Rectal smooth muscle tissue (tissue), 1 donor: ENCODE data around the gene OR51A7.
"Not testable (repeated sequence)": the region's sequence is repeated elsewhere in the genome, so short reads cannot be mapped to it uniquely, and the experiment has no call there.

Source experiments
- H3K27ac ChIP-seq: one replicate; pipeline ENCODE4 v1.7.0; 2013; ENCODE audit warnings: low read depth, low read length, inconsistent platforms
- H3K27me3 ChIP-seq: one replicate; pipeline ENCODE4 v1.7.0; 2013; ENCODE audit warnings: low read length; ENCODE audit not compliant: control insufficient read depth, insufficient read depth
- H3K36me3 ChIP-seq: one replicate; pipeline ENCODE4 v1.7.0; 2013; ENCODE audit warnings: low read length; ENCODE audit not compliant: control insufficient read depth, insufficient read depth
- H3K4me1 ChIP-seq: one replicate; pipeline ENCODE4 v1.7.0; 2013; ENCODE audit warnings: low read length; ENCODE audit not compliant: control insufficient read depth, insufficient read depth
- H3K4me3 ChIP-seq: one replicate; pipeline ENCODE4 v1.7.0; 2013; ENCODE audit warnings: low read length
- H3K9ac ChIP-seq: one replicate; pipeline ENCODE4 v1.7.0; 2013; ENCODE audit warnings: low read length

Gene OR51A7

GRCh38 chr11:4891996-4892640, 11.5 kb upstream of the OR51A7 start:
- H3K9ac ChIP-seq, result no peak overlapping the region
- H3K4me3 ChIP-seq, result no peak overlapping the region
- H3K27ac ChIP-seq, result no peak overlapping the region
- H3K4me1 ChIP-seq, result no peaks in the 10 kb centered on the region
- no peaks in the 10 kb centered on the region for H3K36me3 ChIP-seq
- H3K27me3 ChIP-seq, result no peaks in the 10 kb centered on the region

DNA sequence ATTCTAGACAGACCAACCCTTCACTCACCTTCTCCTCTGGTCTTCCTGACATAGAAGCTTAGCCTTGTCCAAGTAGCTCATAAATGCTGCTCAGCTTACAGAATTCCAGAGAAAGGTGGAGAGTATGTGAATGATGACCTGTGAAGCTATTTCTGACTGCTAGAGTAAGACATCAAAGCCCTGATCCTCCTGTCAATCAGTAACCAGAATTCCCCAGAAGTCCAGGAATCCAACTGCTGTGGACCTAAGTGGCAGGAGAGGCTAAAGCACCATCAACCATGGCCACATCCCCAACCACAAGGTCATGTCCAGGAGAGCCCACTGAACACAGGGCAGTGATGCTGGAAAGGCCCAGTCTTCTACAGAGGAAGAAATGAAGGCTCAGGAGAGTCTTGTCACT, 13.0 kb downstream of the OR51A7 start:
- H3K27me3 ChIP-seq, result no peaks in the 10 kb centered on the region
- H3K9ac ChIP-seq, result no peak overlapping the region
- H3K4me1 ChIP-seq, result no peaks in the 10 kb centered on the region
- no peak overlapping the region for H3K4me3 ChIP-seq
- H3K27ac ChIP-seq, result no peak overlapping the region
- H3K36me3 ChIP-seq, result no peaks in the 10 kb centered on the region

DNA sequence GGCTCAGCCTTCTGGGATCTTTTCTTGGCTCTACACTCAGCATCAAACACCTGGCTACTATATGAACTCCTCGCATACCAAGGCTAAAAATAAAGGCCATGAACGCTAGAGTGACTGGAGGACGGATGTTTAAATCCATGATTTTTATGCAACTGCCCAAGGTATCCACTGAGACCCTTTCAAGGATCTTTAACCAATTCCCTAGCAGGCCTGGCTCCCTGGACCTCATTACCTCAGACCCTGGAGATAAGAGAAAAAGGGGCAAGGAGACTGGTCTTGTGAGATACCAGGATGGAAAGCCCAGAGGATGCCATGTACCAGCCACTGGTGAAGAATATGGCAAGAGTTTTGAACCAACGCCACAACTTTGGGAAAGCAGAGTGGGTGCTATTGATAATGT, 15.7 kb downstream of the OR51A7 start, which contains the start of gene OR51G2:
TSS of gene OR51G2 (minus strand) at position 101 of the 400 bp plus-strand sequence. CDS start 3,687 bp downstream, outside the sequence.
- Histone ChIP-seq H3K4me1 (no peaks in the 10 kb centered on the region), H3K27ac (no peak within 1 kb of the TSS), H3K27me3 (no peaks in the 10 kb centered on the region), H3K9ac (no peak within 1 kb of the TSS), H3K36me3 (no peaks in the 10 kb centered on the region), H3K4me3 (no peak within 1 kb of the TSS)

- Histone ChIP-seq H3K9ac (no peak overlapping the region), H3K27me3 (no peaks in the 10 kb centered on the region), H3K4me3 (no peak overlapping the region), H3K4me1 (no peaks in the 10 kb centered on the region), H3K27ac (no peak overlapping the region), H3K36me3 (no peaks in the 10 kb centered on the region)
These were observed 18.2 kb downstream of the OR51A7 start for GRCh38 chr11:4921796-4922195.

GRCh38 chr11:4922304-4922703, 18.7 kb downstream of the OR51A7 start:
- H3K27me3 ChIP-seq, result no peaks in the 10 kb centered on the region
- no peaks in the 10 kb centered on the region for H3K36me3 ChIP-seq
- H3K27ac ChIP-seq, result no peak overlapping the region
- no peak overlapping the region for H3K4me3 ChIP-seq
- H3K4me1 ChIP-seq, result no peaks in the 10 kb centered on the region
- no peak overlapping the region for H3K9ac ChIP-seq

- H3K27ac ChIP-seq, result no peak within 1 kb of the TSS
- no peak within 1 kb of the TSS for H3K4me3 ChIP-seq
- H3K9ac ChIP-seq, result no peak within 1 kb of the TSS
- no peaks in the 10 kb centered on the region for H3K27me3 ChIP-seq
- no peaks in the 10 kb centered on the region for H3K4me1 ChIP-seq
- no peaks in the 10 kb centered on the region for H3K36me3 ChIP-seq
These were observed 20.7 kb downstream of the OR51A7 start, which contains the start of gene OR51G1 for GRCh38 chr11:4924239-4924638. Gene OR51G1, minus strand, starts transcription at chr11:4924339. Its CDS starts 0 bp downstream, at chr11:4924339.

DNA sequence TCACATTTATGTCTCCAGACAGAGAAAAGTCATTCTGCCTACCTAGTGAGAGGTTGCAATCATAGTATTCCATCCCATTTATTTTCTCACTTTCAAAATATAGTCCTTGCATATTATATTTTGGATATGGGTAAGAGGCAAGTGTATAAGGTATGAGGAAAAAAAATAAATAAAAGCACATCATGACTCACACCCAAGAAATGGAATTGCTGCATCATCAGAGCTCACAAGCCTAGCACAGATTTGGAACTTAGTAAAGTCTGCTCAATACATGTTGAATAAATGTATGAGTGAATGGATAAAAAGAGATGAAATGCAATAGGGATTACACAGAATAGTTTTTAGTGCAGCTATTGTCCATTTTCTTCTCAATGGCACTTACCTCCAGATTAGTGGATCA, 23.0 kb downstream of the OR51A7 start:
- Histone ChIP-seq H3K4me1 (no peaks in the 10 kb centered on the region), H3K36me3 (no peaks in the 10 kb centered on the region), H3K27me3 (no peaks in the 10 kb centered on the region), H3K9ac (no peak overlapping the region), H3K27ac (no peak overlapping the region), H3K4me3 (no peak overlapping the region)

- Histone ChIP-seq H3K36me3 (no peaks in the 10 kb centered on the region), H3K27ac (no peak overlapping the region), H3K27me3 (no peaks in the 10 kb centered on the region)
These were observed 29.2 kb downstream of the OR51A7 start for GRCh38 chr11:4932751-4933150.

DNA sequence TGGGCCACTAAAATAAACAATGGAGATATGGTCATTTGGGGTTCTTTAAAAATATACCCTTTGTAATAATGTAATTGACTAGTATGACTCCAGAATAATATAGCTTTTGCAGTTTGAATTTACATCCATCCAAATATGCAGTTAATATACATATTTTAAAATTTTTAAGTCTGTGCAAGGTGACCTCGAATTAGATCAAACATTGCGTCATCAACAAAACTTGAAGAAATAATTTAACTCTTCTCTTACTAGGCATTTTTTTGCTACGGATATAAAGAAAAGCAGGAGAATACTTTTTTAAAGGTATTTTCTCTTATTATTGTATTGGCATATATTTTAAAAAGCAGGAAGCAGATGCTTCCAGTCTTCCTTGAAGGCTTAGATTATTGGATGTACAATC, 33.2 kb downstream of the OR51A7 start:
- no peaks in the 10 kb centered on the region for H3K27me3 ChIP-seq
- no peak overlapping the region for H3K27ac ChIP-seq
- no peaks in the 10 kb centered on the region for H3K36me3 ChIP-seq
- no peak overlapping the region for H3K9ac ChIP-seq
- H3K4me1 ChIP-seq, result no peaks in the 10 kb centered on the region
- H3K4me3 ChIP-seq, result no peak overlapping the region

More at GRCh38 chr11:4932751-4933150, 29.2 kb downstream of the OR51A7 start:
- Histone ChIP-seq H3K4me1 (no peaks in the 10 kb centered on the region), H3K4me3 (no peak overlapping the region), H3K9ac (no peak overlapping the region)

DNA sequence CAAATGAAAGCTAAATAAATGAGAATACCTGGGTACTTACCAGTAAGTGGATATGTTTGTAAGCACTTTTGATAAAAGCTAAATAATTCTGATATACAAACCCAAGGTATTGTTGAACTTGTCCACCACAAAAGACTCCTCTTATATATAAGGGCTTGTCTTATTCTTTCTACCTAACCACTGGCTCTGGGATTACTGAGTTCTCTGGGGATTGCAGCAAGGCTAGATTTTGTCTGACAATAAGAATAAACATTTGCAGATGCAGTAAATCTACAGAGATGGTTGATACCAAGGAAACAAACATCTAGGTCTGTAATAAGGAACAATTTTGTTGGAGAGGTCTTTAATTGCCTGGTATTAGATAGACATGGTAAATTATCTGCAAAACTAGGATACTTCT, 43.9 kb downstream of the OR51A7 start, which contains the start of gene OR51A4:
TSS of gene OR51A4 (minus strand) at position 101 of the 400 bp plus-strand sequence. CDS start 505 bp downstream, outside the sequence.
- Histone ChIP-seq H3K27ac (no peak within 1 kb of the TSS), H3K36me3 (no peaks in the 10 kb centered on the region), H3K4me3 (no peak within 1 kb of the TSS)

DNA sequence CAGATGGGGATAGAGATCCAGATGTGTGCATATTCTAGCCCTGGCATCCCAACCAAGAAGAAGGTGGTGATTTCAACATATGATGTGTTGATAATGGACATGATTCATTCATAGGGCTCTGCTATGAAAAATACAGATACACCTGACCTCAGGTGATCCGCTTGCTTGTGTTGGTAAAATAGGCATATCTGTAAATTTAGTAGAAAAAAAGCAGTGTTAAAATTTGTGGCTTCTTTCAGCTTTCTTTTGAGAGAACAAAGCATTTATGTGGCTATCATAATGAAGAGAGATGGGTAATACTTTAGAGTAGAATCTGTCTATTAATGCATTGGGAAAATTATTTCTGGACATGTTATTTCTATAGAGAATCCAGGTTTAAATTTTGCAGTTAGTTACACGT, 52.0 kb downstream of the OR51A7 start, which contains the start of gene OR51A2:
TSS of gene OR51A2 (minus strand) at position 101 of the 400 bp plus-strand sequence. CDS start at position 101, 0 bp downstream.
- H3K4me3 ChIP-seq, H3K27me3 ChIP-seq, H3K4me1 ChIP-seq, H3K9ac ChIP-seq, H3K36me3 ChIP-seq, H3K27ac ChIP-seq: not testable (repeated sequence)

More for the DNA sequence above, 43.9 kb downstream of the OR51A7 start, which contains the start of gene OR51A4:
- Histone ChIP-seq H3K9ac (no peak within 1 kb of the TSS), H3K27me3 (no peaks in the 10 kb centered on the region), H3K4me1 (no peaks in the 10 kb centered on the region)

- Histone ChIP-seq H3K36me3 (no peaks in the 10 kb centered on the region), H3K27me3 (no peaks in the 10 kb centered on the region), H3K4me3 (no peak overlapping the region), H3K4me1 (no peaks in the 10 kb centered on the region), H3K27ac (no peak overlapping the region), H3K9ac (no peak overlapping the region)
These were observed 53.8 kb downstream of the OR51A7 start for GRCh38 chr11:4957396-4957795.
